HG03039 (cell line): ENCODE measurements around the gene PIK3R5.

ENCODE experiments used
- ATAC-seq: cut with Tn5 transposase; IDR thresholded peaks from one replicate; pipeline ENCODE4 v1.9.1; 2021; ENCODE audit warnings: mild to moderate bottlenecking, moderate library complexity; ENCODE audit not compliant: unreplicated experiment

The PIK3R5 gene

GRCh38 chr17:8953156-8953885 lies 12.2 kb downstream of the PIK3R5 start:
- ATAC-seq: no peak

GRCh38 chr17:8952191-8952590 lies 13.3 kb downstream of the PIK3R5 start:
- no peak for ATAC-seq

GRCh38 chr17:8951206-8951605 lies 14.3 kb downstream of the PIK3R5 start:
- ATAC-seq: no peak

- ATAC-seq: no peak
Measured at GRCh38 chr17:8949061-8949661, 16.3 kb downstream of the PIK3R5 start.

GRCh38 chr17:8948462-8948861 lies 17.0 kb downstream of the PIK3R5 start:
- ATAC-seq: no peak

GRCh38 chr17:8947201-8947600 lies 18.3 kb downstream of the PIK3R5 start:
- ATAC-seq: no peak

- no peak for ATAC-seq
Measured at GRCh38 chr17:8946476-8946875, 19.0 kb downstream of the PIK3R5 start.

- ATAC-seq: no peak
Measured at GRCh38 chr17:8946071-8946470, 19.4 kb downstream of the PIK3R5 start.

GRCh38 chr17:8944748-8945147 lies 20.8 kb downstream of the PIK3R5 start:
- ATAC-seq: no peak

GRCh38 chr17:8944083-8944482 lies 21.4 kb downstream of the PIK3R5 start:
- no peak for ATAC-seq

GRCh38 chr17:8941980-8942622 lies 23.4 kb downstream of the PIK3R5 start:
- ATAC-seq: no peak

- no peak for ATAC-seq
Measured at GRCh38 chr17:8941520-8941919, 24.0 kb downstream of the PIK3R5 start.

GRCh38 chr17:8940866-8941471 lies 24.5 kb downstream of the PIK3R5 start:
- no peak for ATAC-seq

GRCh38 chr17:8939496-8940334 lies 25.8 kb downstream of the PIK3R5 start:
- ATAC-seq: no peak

- ATAC-seq: no peak
Measured at GRCh38 chr17:8938933-8939332, 26.6 kb downstream of the PIK3R5 start.

GRCh38 chr17:8935191-8935590 lies 30.3 kb downstream of the PIK3R5 start:
- no peak for ATAC-seq

GRCh38 chr17:8934346-8934745 lies 31.2 kb downstream of the PIK3R5 start:
- no peak for ATAC-seq

GRCh38 chr17:8930649-8931048 lies 34.9 kb downstream of the PIK3R5 start:
- no peak for ATAC-seq

- no peak for ATAC-seq
Measured at GRCh38 chr17:8928347-8928746, 37.2 kb downstream of the PIK3R5 start.

GRCh38 chr17:8927395-8927794 lies 38.1 kb downstream of the PIK3R5 start:
- no peak for ATAC-seq

GRCh38 chr17:8925808-8926207 lies 39.7 kb downstream of the PIK3R5 start:
- ATAC-seq: no peak
